Subcutaneous abdominal adipose tissue (tissue), 5 donors: ENCODE results near the gene EXOC6B.
"Not testable (repeated sequence)": the region's sequence is repeated elsewhere in the genome, so short reads cannot be mapped to it uniquely, and the experiment has no call there.

Experiments
- H3K27ac ChIP-seq: one replicate; pipeline ENCODE4 v1.7.0; 2013; ENCODE audit warnings: low read depth, mild to moderate bottlenecking, inconsistent platforms, low read length, moderate library complexity
- H3K27me3 ChIP-seq, 5 donors: one replicate each; pipeline ENCODE4 v1.7.0; 2013; ENCODE audit warnings: low read length in 5 of 5, inconsistent platforms in 1 of 5; ENCODE audit not compliant: control insufficient read depth in 5 of 5, insufficient read depth in 4 of 5
- H3K36me3 ChIP-seq, 5 donors: one replicate each; pipeline ENCODE4 v1.7.0; 2013; ENCODE audit warnings: low read length in 5 of 5; ENCODE audit not compliant: control insufficient read depth in 5 of 5, insufficient read depth in 5 of 5
- H3K4me1 ChIP-seq, 5 donors: one replicate each; pipeline ENCODE4 v1.7.0; 2013; ENCODE audit warnings: low read length in 5 of 5, mild to moderate bottlenecking in 3 of 5, moderate library complexity in 1 of 5; ENCODE audit not compliant: control insufficient read depth in 5 of 5, insufficient read depth in 5 of 5
- H3K4me3 ChIP-seq, 5 donors: one replicate each; pipeline ENCODE4 v1.7.0; 2013; ENCODE audit warnings: low read length in 5 of 5, low read depth in 1 of 5
- H3K9ac ChIP-seq, 5 donors: one replicate each; pipeline ENCODE4 v1.7.0; 2013; ENCODE audit warnings: low read length in 5 of 5, mild to moderate bottlenecking in 4 of 5, moderate library complexity in 3 of 5
- H3K9me3 ChIP-seq, 5 donors: one replicate each; pipeline ENCODE4 v1.7.0; 2013; ENCODE audit warnings: low read length in 5 of 5; ENCODE audit not compliant: control insufficient read depth in 5 of 5
- donor health status: healthy.
- donor health status: healthy.
- donor health status: healthy.
- donor health status: healthy.
- donor health status: healthy.

The EXOC6B gene

GRCh38 chr2:72457801-72458516, 367.9 kb downstream of the EXOC6B start:
- Histone ChIP-seq H3K4me3 (no peak overlapping the region), H3K9me3 (peaks cover 0 to 7% (median 3%) of the 10 kb centered on the region in 5 donors), H3K4me1 (no peaks in the 10 kb centered on the region), H3K27me3 (no peaks in the 10 kb centered on the region), H3K36me3 (peaks cover 0 to 13% (median 0%) of the 10 kb centered on the region in 5 donors), H3K27ac (no peak overlapping the region), H3K9ac (no peak overlapping the region)

DNA sequence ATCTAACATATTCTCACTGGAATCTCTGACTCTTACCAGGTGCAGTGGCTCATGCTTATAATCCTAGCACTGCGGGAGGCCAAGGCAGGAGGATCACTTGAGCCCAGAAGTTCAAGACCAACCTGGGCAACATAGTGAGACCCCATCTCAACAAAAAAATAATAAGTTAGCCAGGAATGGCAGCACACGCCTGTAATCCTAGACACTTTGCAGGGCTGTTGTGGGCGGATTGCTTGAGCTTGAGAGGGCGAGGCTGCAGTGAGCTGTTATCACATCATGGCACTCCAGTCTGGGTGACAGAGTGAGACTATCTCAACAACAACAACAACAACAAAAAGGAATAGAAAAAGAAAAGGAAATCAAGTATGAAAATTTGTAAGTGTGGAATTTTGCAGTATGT, 371.6 kb downstream of the EXOC6B start:
- Histone ChIP-seq H3K4me3 (no peak overlapping the region), H3K36me3 (peaks cover 0 to 9% (median 0%) of the 10 kb centered on the region in 5 donors), H3K4me1 (no peaks in the 10 kb centered on the region), H3K9me3 (no peaks in the 10 kb centered on the region), H3K9ac (no peak overlapping the region), H3K27ac (no peak overlapping the region), H3K27me3 (no peaks in the 10 kb centered on the region)

DNA sequence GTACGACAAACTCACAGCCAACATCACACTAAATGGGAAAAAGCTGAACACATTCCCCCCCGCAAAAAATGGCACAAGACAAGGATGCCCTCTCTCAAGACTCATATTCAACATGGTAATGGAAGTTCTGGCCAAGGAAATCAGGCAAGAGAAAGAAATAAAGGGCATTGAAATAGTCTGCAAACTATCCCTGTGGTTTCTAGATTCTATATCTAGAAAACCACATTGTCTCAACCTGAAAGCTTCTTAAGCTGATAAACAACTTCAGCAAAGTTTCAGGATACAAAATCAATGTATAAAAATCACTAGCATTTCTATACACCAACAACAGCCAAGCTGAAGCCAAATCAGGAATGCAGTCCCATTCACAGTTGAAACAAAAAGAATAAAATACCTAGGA, 383.6 kb downstream of the EXOC6B start:
- H3K27me3 ChIP-seq = no peaks in the 10 kb centered on the region
- no peaks in the 10 kb centered on the region for H3K9me3 ChIP-seq
- peaks cover 0 to 12% (median 0%) of the 10 kb centered on the region in 5 donors for H3K36me3 ChIP-seq
- no peak overlapping the region for H3K9ac ChIP-seq
- H3K4me3 ChIP-seq = no peak overlapping the region
- no peak overlapping the region for H3K27ac ChIP-seq
- peaks cover 0 to 4% (median 0%) of the 10 kb centered on the region in 5 donors for H3K4me1 ChIP-seq

DNA sequence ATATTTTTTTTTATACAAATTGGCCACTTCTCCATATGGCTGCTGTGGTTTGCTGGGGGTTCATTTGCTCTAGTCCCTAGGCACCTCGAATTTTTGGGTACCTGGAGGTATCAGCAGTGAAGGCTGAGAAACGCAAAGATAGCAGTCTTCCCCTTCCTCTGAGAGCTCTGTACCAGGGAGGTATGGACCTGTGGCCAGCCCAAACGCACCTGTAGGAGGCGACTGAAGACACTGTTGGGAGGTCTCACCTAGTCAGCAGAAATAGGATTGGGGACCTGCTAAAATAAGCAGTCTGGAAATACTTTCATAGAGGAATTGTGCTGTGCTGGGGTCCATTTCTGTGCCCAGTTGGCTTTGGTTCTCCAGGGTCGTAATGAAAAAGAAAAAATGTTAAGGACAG, 385.9 kb downstream of the EXOC6B start:
- no peak overlapping the region for H3K9ac ChIP-seq
- no peak overlapping the region for H3K27ac ChIP-seq
- H3K4me1 ChIP-seq = peaks cover 0 to 4% (median 0%) of the 10 kb centered on the region in 5 donors
- H3K27me3 ChIP-seq = no peaks in the 10 kb centered on the region
- H3K9me3 ChIP-seq = no peaks in the 10 kb centered on the region
- peaks cover 0 to 12% (median 0%) of the 10 kb centered on the region in 5 donors for H3K36me3 ChIP-seq
- H3K4me3 ChIP-seq = no peak overlapping the region

- H3K4me3 ChIP-seq = no peak overlapping the region
- no peak overlapping the region for H3K27ac ChIP-seq
- H3K36me3 ChIP-seq = peaks cover 0 to 12% (median 0%) of the 10 kb centered on the region in 5 donors
- peaks cover 0 to 4% (median 0%) of the 10 kb centered on the region in 5 donors for H3K4me1 ChIP-seq
- no peaks in the 10 kb centered on the region for H3K9me3 ChIP-seq
- no peaks in the 10 kb centered on the region for H3K27me3 ChIP-seq
- H3K9ac ChIP-seq = no peak overlapping the region
Measured at GRCh38 chr2:72438364-72438763, 387.5 kb downstream of the EXOC6B start.

GRCh38 chr2:72431737-72432136, 394.1 kb downstream of the EXOC6B start:
- H3K4me1 ChIP-seq = peaks cover 0 to 16% (median 6%) of the 10 kb centered on the region in 5 donors
- H3K4me3 ChIP-seq = no peak overlapping the region
- H3K27ac ChIP-seq = no peak overlapping the region
- peaks cover 0 to 3% (median 0%) of the 10 kb centered on the region in 5 donors for H3K9me3 ChIP-seq
- H3K27me3 ChIP-seq = no peaks in the 10 kb centered on the region
- no peak overlapping the region for H3K9ac ChIP-seq
- H3K36me3 ChIP-seq = no peaks in the 10 kb centered on the region

GRCh38 chr2:72427022-72427861, 398.6 kb downstream of the EXOC6B start:
- H3K9me3 ChIP-seq = peaks cover 0 to 3% (median 0%) of the 10 kb centered on the region in 5 donors
- no peaks in the 10 kb centered on the region for H3K27me3 ChIP-seq
- no peak overlapping the region for H3K9ac ChIP-seq
- H3K36me3 ChIP-seq = no peaks in the 10 kb centered on the region
- peaks cover 0 to 27% (median 6%) of the 10 kb centered on the region in 5 donors for H3K4me1 ChIP-seq
- H3K27ac ChIP-seq = no peak overlapping the region
- H3K4me3 ChIP-seq = peak overlapping the region in 1 of 5 donors; percentile 7

GRCh38 chr2:72425996-72426395, 399.8 kb downstream of the EXOC6B start:
- H3K27ac ChIP-seq = no peak overlapping the region
- peaks cover 0 to 27% (median 6%) of the 10 kb centered on the region in 5 donors for H3K4me1 ChIP-seq
- no peaks in the 10 kb centered on the region for H3K27me3 ChIP-seq
- no peak overlapping the region for H3K9ac ChIP-seq
- H3K4me3 ChIP-seq = no peak overlapping the region
- no peaks in the 10 kb centered on the region for H3K36me3 ChIP-seq
- H3K9me3 ChIP-seq = peaks cover 0 to 3% (median 0%) of the 10 kb centered on the region in 5 donors

DNA sequence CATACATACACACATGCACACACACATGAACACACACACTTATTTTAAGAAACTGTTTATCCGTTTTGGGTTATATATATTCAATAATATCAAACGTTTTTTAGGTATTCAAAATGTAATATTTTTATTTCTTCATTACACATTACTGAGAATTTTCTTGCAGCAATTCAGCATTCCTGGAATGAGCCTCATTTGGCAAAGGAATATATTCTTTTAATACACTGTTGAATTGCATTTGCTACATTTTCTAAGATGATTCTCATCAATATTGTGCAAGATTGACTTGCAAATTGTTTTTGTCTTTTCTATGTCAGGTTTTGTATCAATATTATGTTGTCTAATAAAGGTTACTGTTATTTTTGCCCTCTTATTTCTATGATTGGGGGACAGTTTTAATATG, 402.1 kb downstream of the EXOC6B start:
- peaks cover 0 to 5% (median 3%) of the 10 kb centered on the region in 5 donors for H3K9me3 ChIP-seq
- H3K4me1 ChIP-seq = peaks cover 0 to 23% (median 6%) of the 10 kb centered on the region in 5 donors
- no peak overlapping the region for H3K9ac ChIP-seq
- H3K27me3 ChIP-seq = no peaks in the 10 kb centered on the region
- H3K36me3 ChIP-seq = no peaks in the 10 kb centered on the region
- no peak overlapping the region for H3K27ac ChIP-seq
- H3K4me3 ChIP-seq = no peak overlapping the region

GRCh38 chr2:72421771-72422379, 404.0 kb downstream of the EXOC6B start:
- not testable (repeated sequence) for H3K27me3 ChIP-seq, H3K9me3 ChIP-seq, H3K36me3 ChIP-seq, H3K4me3 ChIP-seq, H3K27ac ChIP-seq, H3K9ac ChIP-seq
- H3K4me1 ChIP-seq = peaks cover 0 to 11% (median 0%) of the 10 kb centered on the region in 5 donors
